ENCODE measurements around the gene CGB7.
"Not testable (repeated sequence)": the region's sequence is repeated elsewhere in the genome, so short reads cannot be mapped to it uniquely, and the experiment has no call there.

- not testable (repeated sequence) for TF ChIP-seq FOXP2 (optimal IDR thresholded peaks at IDR 0.05; ENCODE audit: control extremely low read depth, extremely low read length, insufficient read depth); EZH2 (IDR thresholded peaks at IDR 0.05); POLR2AphosphoS5 (IDR thresholded peaks at IDR 0.05; ENCODE audit: borderline replicate concordance, low read depth, low read length)
These were observed 19.4 kb downstream of the CGB7 start for GRCh38 chr19:49038111-49038510.

Measured in SK-N-MC (cell line).